Hepatocyte (in vitro differentiated cells): Measurements from ENCODE around the gene GBE1. TPM values are rescaled to one million over a fixed set of nuclear protein-coding genes. Genes with fewer than 3 reads are reported as not detected.

Source experiments
- DNase-seq: peaks from one replicate; pipeline ENCODE4 v3.0.0-alpha.2; 2016; ENCODE audit warnings: low spot score
- H2AFZ ChIP-seq: fragments of 200-600 bp; sonication (generic); 2 replicates; pipeline ENCODE4 v1.6.0; 2016; ENCODE audit warnings: antibody characterized with exemption, mild to moderate bottlenecking
- H3K27ac ChIP-seq: fragments of 200-600 bp; sonication (generic); 2 replicates; pipeline ENCODE4 v1.5.1; 2016; ENCODE audit warnings: mild to moderate bottlenecking
- H3K27me3 ChIP-seq: fragments of 200-600 bp; sonication (generic); 2 replicates; pipeline ENCODE4 v1.6.1; 2016
- H3K36me3 ChIP-seq: fragments of 200-600 bp; sonication (generic); replicated peaks from 2 replicates; pipeline ENCODE4 v1.5.1; 2016; ENCODE audit warnings: low read depth; ENCODE audit not compliant: insufficient read depth
- H3K4me1 ChIP-seq: fragments of 200-600 bp; sonication (generic); 2 replicates; pipeline ENCODE4 v1.5.1; 2016; ENCODE audit warnings: mild to moderate bottlenecking, moderate library complexity; ENCODE audit not compliant: insufficient read depth
- H3K4me2 ChIP-seq: fragments of 200-600 bp; sonication (generic); 2 replicates; pipeline ENCODE4 v1.6.0; 2016
- H3K4me3 ChIP-seq: fragments of 200-600 bp; sonication (generic); 2 replicates; pipeline ENCODE4 v1.5.1; 2016; ENCODE audit warnings: mild to moderate bottlenecking
- H3K79me2 ChIP-seq: fragments of 200-600 bp; sonication (generic); 2 replicates; pipeline ENCODE4 v1.6.0; 2017; ENCODE audit warnings: mild to moderate bottlenecking
- H3K9me2 ChIP-seq: fragments of 200-600 bp; sonication (generic); replicated peaks from 2 replicates; pipeline ENCODE4 v1.6.0; 2017; ENCODE audit warnings: mild to moderate bottlenecking; ENCODE audit not compliant: insufficient read depth
- H3K9me3 ChIP-seq: fragments of 200-600 bp; sonication (generic); 2 replicates; pipeline ENCODE4 v1.5.1; 2016; ENCODE audit warnings: low read depth, mild to moderate bottlenecking
- H4K20me1 ChIP-seq: fragments of 200-600 bp; sonication (generic); 2 replicates; pipeline ENCODE4 v1.6.0; 2016; ENCODE audit warnings: mild to moderate bottlenecking; ENCODE audit not compliant: insufficient read depth, poor library complexity, severe bottlenecking
- CTCF ChIP-seq: fragments of 200-600 bp; sonication (generic); IDR thresholded peaks from 2 replicates; pipeline ENCODE4 v1.5.1; 2016; ENCODE audit warnings: antibody characterized with exemption, mild to moderate bottlenecking; ENCODE audit not compliant: poor library complexity
- EZH2 ChIP-seq: fragments of 200-600 bp; sonication (generic); IDR thresholded peaks from 2 replicates; pipeline ENCODE4 v1.6.1; 2016; ENCODE audit warnings: antibody characterized with exemption, mild to moderate bottlenecking, borderline replicate concordance
- EZH2phosphoT487 ChIP-seq: fragments of 200-600 bp; sonication (generic); IDR thresholded peaks from one replicate; pipeline ENCODE4 v1.6.1; 2018; ENCODE audit warnings: antibody characterized with exemption, mild to moderate bottlenecking, low read depth, moderate library complexity; ENCODE audit not compliant: unreplicated experiment, severe bottlenecking
- WGBS: methylation state at CpG from one replicate; pipeline ENCODE4 v1.1.6; 2016; ENCODE audit warnings: low lambda C conversion rate; ENCODE audit errors: missing lambda C conversion rate; 5-methylcytosine and 5-hydroxymethylcytosine counted together
- polyA plus RNA-seq: library from polyadenylated mRNA; unstranded; fragments of >200 nt; fragmentation: Nextera tagmentation; extraction: Ambion mirVana; gene quantifications from 2 replicates; pipeline ENCODE4 v1.2.1, GENCODE V29; 2016
- total RNA-seq: library from RNA; depleted of rRNA; stranded (reverse); fragments of >200 nt; gene quantifications from 2 replicates; pipeline ENCODE4 v1.2.3, GENCODE V29; 2014

GBE1 gene
- total and polyA plus RNA-seq, 2 experiments from 2014 or later: 15.6 to 25.8 TPM

DNA sequence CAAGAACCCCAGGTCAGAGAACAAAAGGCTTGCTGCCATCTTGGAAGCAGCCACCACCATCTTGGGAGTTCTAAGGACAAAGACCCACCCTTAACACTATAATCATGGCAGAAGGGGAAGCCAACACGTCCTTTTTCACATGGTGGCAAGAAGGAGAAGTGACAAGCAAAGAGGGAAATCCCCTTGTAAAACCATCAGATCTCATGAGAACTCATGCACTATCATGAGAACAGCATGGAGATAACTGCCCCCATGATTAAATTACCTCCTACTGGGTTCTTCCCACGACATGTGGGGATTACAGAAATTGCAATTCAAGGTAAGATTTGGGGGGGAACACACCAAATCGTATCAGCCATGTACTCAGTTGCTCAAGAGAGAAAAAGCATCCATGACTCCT lies 21.1 kb upstream of the GBE1 start:
- no peaks in the 10 kb centered on the region for H3K9me3 ChIP-seq
- 33% methylated on average over 3 of the region's 3 CpGs for WGBS
- H3K4me1 ChIP-seq: no peaks in the 10 kb centered on the region
- no peak overlapping the region for H3K4me2 ChIP-seq
- no peak overlapping the region for H3K27ac ChIP-seq
- H3K27me3 ChIP-seq: no peaks in the 10 kb centered on the region
- H4K20me1 ChIP-seq: no peaks in the 10 kb centered on the region
- TF ChIP-seq EZH2: no peak
- TF ChIP-seq EZH2phosphoT487: no peak
- no peak for TF ChIP-seq CTCF
- no peak for DNase-seq
- H3K9me2 ChIP-seq: no peaks in the 10 kb centered on the region
- no peaks in the 10 kb centered on the region for H3K79me2 ChIP-seq
- no peaks in the 10 kb centered on the region for H3K36me3 ChIP-seq
- no peak overlapping the region for H2AFZ ChIP-seq
- H3K4me3 ChIP-seq: no peak overlapping the region

- Histone ChIP-seq H3K4me3 (no peak overlapping the region), H3K4me1 (no peaks in the 10 kb centered on the region), H3K4me2 (no peak overlapping the region), H3K79me2 (no peaks in the 10 kb centered on the region), H2AFZ (no peak overlapping the region), H3K36me3 (no peaks in the 10 kb centered on the region), H3K27me3 (no peaks in the 10 kb centered on the region), H3K9me2 (no peaks in the 10 kb centered on the region), H3K27ac (no peak overlapping the region), H3K9me3 (no peaks in the 10 kb centered on the region), H4K20me1 (no peaks in the 10 kb centered on the region)
- WGBS: 45% methylated on average over 4 of the region's 4 CpGs
- TF ChIP-seq EZH2 (no peak), EZH2phosphoT487 (no peak), CTCF (no peak)
- no peak for DNase-seq
These were observed 17.3 kb upstream of the GBE1 start for GRCh38 chr3:81778678-81779182.

GRCh38 chr3:81776643-81777042 lies 15.2 kb upstream of the GBE1 start:
- Histone ChIP-seq H3K79me2 (no peaks in the 10 kb centered on the region), H3K4me3 (no peak overlapping the region), H3K9me3 (no peaks in the 10 kb centered on the region), H3K9me2 (no peaks in the 10 kb centered on the region), H3K27ac (no peak overlapping the region), H3K27me3 (no peaks in the 10 kb centered on the region), H3K4me1 (no peaks in the 10 kb centered on the region), H2AFZ (no peak overlapping the region), H3K4me2 (no peak overlapping the region), H3K36me3 (no peaks in the 10 kb centered on the region), H4K20me1 (no peaks in the 10 kb centered on the region)
- TF ChIP-seq EZH2phosphoT487: no peak
- TF ChIP-seq EZH2: no peak
- no peak for TF ChIP-seq CTCF
- WGBS: 88% methylated on average over 2 of the region's 2 CpGs
- no peak for DNase-seq

GRCh38 chr3:81770710-81771109 lies 9.3 kb upstream of the GBE1 start:
- H3K27me3 ChIP-seq: no peaks in the 10 kb centered on the region
- no peak overlapping the region for H2AFZ ChIP-seq
- TF ChIP-seq CTCF: no peak
- no peak for TF ChIP-seq EZH2phosphoT487
- no peak for TF ChIP-seq EZH2
- no peak overlapping the region for H3K27ac ChIP-seq
- H3K9me3 ChIP-seq: no peaks in the 10 kb centered on the region
- DNase-seq: no peak
- H3K9me2 ChIP-seq: no peaks in the 10 kb centered on the region
- H3K4me1 ChIP-seq: no peaks in the 10 kb centered on the region
- H3K79me2 ChIP-seq: no peaks in the 10 kb centered on the region
- H3K4me3 ChIP-seq: no peak overlapping the region
- no peak overlapping the region for H3K4me2 ChIP-seq
- no peaks in the 10 kb centered on the region for H4K20me1 ChIP-seq
- no peaks in the 10 kb centered on the region for H3K36me3 ChIP-seq
- 82% methylated on average over 3 of the region's 3 CpGs for WGBS
